NCI-H2171 (cell line): Measurements from ENCODE around the gene SLC31A2.

ENCODE experiments used
- DNase-seq: peaks from one replicate; lab custom pipeline; 2025; lab: John Stamatoyannopoulos, UW

The SLC31A2 gene

GRCh38 chr9:113186137-113186755 is 35.4 kb downstream of the SLC31A2 start:
- no peak for DNase-seq

DNA sequence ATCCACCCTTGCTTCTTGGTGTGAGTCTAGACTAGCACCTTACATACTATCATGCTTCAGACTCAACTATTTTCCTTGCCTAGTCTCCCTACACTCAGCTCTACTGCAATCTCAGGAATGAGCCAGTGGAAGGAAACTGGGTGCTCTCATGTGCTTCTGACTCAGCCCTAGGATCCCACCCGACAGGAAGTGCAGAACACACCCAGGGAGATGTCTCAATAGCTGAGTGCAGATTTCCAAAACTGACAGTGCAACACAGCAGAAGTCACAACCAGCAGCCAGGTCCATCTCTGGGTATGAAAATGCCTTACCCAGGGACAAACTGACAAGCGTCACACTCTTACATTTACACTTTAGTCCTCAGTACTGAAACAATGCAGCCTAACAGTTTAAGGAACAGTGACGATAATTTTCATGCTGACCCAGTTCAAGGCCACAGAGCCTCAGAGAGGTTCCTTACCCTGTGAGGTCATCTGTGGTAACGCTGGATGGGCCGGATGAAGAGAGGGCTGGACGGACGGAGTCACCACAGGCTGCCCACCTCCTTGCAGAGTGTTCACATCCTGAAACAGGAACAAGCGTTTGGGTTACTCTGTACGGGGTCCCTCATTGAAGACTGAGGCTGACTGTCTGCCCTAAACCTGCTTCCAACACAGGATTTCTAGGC is 37.3 kb downstream of the SLC31A2 start:
- no peak for DNase-seq

- DNase-seq: no peak
Observed at GRCh38 chr9:113192455-113192854, 41.6 kb downstream of the SLC31A2 start.

- no peak for DNase-seq
Observed at GRCh38 chr9:113199683-113200329, 49.0 kb downstream of the SLC31A2 start.

GRCh38 chr9:113205432-113205831 is 54.6 kb downstream of the SLC31A2 start:
- no peak for DNase-seq

DNA sequence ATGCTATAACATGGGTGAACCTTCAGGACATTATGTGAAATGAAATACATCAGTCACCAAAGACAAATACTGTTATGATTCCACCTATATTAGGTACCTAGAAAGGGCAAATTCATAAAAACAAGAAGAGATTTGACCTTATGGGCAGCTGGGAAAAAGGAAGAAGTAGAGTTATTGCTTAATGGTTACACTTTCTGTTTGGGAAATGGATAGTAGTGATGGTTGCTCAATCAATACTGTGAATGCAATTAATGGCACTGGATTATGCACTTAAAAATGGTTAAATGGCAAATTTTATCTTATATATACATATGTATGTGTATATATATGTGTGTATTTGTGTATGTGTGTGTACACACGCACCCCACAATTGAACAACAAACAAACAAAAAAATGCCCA is 55.1 kb downstream of the SLC31A2 start:
- DNase-seq: no peak

DNA sequence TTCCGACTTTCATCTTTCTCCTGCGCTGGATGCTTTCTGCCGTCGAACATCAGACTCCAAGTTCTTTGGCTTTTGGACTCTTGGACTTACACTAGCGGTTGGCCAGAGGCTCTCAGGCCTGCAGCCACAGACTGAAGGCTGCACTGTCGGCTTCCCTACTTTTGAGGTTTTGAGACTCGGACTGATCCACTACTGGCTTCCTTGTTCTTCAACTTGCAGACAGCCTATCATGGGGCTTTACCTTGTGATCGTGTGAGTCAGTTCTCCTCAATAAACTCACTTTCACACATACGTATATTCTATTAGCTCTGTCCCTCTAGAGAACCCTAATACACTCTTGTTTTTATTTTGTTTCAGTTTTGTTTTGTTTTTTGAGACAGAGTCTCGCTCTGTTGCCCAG is 60.0 kb downstream of the SLC31A2 start:
- no peak for DNase-seq
